Peyer's patch (tissue), 4 donors: ENCODE results near the gene PDE10A.

Experiments
- CTCF ChIP-seq, 6 experiments: fragments of 450-650 bp in 4 of 6; fragments of 200-600 bp in 2 of 6; sonication (generic) in 1 of 6; IDR thresholded peaks; one replicate each; pipeline ENCODE4 v1.5.1; 2017 to 2019; ENCODE audit warnings: antibody characterized with exemption in 6 of 6, mild to moderate bottlenecking in 3 of 6, moderate library complexity in 1 of 6
- POLR2A ChIP-seq, 2 donors: fragments of 450-650 bp; IDR thresholded peaks; one replicate each; pipeline ENCODE4 v1.5.1; 2017; ENCODE audit warnings: antibody characterized with exemption in 2 of 2, mild to moderate bottlenecking in 2 of 2, moderate library complexity in 2 of 2

GRCh38 chr6:165455488-165455887 lies 207.6 kb downstream of the PDE10A start:
- no peak for TF ChIP-seq CTCF (IDR thresholded peaks at IDR 0.05)
- TF ChIP-seq POLR2A (IDR thresholded peaks at IDR 0.05), result no peak
